Dermis microvascular lymphatic vessel endothelial cell (primary cell): ENCODE measurements around the gene C12orf75. TPM values are rescaled to one million over a fixed set of nuclear protein-coding genes. Genes with fewer than 3 reads are reported as not detected.
"Not testable (repeated sequence)": the region's sequence is repeated elsewhere in the genome, so short reads cannot be mapped to it uniquely, and the experiment has no call there.

ENCODE experiments used
- DNase-seq, 2 donors: peaks; one replicate each; pipeline versions ENCODE4 v3.0.0 to v3.0.0-alpha.2; 2010; ENCODE audit warnings: low read depth in 2 of 2
- total RNA-seq: library from RNA; depleted of rRNA; stranded (reverse); fragments of >200 nt; gene quantifications from 2 replicates; pipeline ENCODE4 v1.2.1, GENCODE V29; 2014

The C12orf75 gene
- total RNA-seq, result 6.3 and 15.4 TPM in 2 replicates

GRCh38 chr12:105330283-105330930, at the start of gene C12orf75:
C12orf75 (plus strand) TSS chr12:105330691; CDS start chr12:105330892, 201 bp downstream.
- DNase-seq, result peak; percentile 32 to 73

DNA sequence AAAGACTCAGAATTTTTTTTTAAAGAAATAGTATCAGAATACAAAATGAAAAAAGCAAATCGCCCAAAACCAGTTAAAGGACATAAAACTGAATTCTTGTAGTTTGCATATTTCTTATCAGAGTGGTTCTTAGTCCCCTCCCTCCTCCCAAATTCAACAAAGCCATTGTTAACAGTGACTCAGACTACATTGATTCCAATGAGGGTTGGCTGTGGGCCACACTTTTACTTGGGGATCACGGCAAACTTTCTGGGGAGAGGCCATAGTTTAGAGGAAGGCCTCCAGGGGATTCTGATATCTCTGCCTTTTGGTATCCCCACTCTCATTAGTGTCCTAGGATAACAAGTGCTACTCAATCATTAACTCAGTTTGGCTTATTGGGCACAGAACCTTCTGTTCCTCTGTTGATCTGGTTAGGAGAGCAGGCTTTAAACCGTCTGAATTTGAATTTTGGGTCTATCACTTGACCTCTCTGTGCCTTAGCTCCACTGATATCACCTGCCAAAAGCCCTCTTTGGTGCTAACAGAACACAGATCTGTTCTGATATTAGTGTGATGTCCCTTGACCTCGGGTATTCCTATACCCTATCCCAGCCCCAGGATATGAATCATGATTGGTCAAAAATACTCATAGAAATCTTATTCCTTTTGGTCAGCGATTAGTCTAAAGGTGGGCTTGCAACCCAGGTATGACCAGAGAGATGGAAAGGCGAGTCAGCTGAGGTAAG, 49.4 kb upstream of the C12orf75 start:
- DNase-seq, result no peak

DNA sequence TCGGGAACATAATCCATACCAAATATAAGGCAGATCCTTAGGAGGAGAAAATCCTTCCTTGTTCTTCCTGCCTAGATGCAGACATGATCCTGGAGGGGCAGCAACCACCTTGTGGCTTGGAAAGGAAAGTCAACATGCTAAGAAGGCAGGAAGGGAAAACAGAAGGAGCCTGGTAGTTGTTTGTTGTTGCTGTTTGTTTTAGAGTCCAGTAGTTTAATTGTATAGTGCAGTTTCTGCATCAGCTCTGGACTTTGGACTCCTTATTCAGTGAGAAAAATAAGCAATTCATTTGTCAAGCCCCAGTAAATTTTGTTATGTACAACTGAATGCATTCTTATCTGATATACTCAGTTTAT, 48.8 kb upstream of the C12orf75 start:
- no peak for DNase-seq

DNA sequence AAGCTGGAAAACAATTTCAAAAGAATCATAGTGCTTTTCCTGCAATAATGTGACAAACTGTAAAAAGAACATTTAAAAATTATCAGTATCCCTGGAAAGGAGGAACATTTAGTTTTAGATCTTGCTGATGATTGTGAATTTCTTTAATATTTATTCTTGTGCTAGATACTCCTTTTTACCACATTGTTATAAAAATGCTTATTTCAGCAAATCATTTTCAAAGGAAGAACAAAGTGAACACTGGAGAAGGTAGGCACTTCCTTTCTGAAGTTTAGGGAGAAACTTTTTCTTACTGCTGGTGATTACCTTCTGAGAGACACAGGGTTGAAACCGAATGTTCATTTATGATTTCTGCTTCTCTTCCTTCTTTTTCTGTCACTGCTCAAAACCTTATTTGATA, 45.1 kb upstream of the C12orf75 start:
- DNase-seq, result no peak

GRCh38 chr12:105287408-105287807, 43.1 kb upstream of the C12orf75 start:
- no peak for DNase-seq

DNA sequence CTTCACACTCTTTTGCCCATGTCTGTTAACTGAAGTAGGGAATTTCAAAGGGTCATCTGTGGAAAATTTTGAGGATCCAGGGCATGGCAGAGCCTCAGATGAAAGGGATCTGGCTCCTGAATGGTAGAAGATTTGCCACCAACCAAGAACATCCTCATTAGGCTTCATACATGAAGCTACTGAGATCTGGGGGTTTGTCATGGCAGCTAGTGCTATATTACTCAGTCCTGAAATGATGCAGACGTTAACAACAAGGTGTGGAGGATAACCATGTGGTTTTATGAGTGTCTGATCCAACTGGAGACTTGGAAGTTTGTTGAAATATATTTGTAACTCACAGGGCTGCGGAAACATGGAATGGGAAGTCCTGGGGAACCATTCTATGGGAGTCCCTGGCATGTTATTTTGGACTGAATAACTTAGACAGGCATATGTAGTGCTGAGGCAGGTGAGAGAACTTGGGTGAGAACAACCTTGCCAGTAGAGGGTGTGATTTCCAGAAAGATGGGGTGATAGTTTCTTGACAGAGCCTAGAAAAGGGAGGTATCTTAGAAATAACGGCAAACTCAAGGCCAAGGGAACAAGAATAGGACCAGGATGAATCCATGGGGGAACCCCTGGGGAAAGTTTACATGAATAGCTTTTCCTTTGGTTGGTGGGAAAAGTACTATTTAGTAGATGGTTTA, 42.0 kb upstream of the C12orf75 start:
- no peak for DNase-seq

DNA sequence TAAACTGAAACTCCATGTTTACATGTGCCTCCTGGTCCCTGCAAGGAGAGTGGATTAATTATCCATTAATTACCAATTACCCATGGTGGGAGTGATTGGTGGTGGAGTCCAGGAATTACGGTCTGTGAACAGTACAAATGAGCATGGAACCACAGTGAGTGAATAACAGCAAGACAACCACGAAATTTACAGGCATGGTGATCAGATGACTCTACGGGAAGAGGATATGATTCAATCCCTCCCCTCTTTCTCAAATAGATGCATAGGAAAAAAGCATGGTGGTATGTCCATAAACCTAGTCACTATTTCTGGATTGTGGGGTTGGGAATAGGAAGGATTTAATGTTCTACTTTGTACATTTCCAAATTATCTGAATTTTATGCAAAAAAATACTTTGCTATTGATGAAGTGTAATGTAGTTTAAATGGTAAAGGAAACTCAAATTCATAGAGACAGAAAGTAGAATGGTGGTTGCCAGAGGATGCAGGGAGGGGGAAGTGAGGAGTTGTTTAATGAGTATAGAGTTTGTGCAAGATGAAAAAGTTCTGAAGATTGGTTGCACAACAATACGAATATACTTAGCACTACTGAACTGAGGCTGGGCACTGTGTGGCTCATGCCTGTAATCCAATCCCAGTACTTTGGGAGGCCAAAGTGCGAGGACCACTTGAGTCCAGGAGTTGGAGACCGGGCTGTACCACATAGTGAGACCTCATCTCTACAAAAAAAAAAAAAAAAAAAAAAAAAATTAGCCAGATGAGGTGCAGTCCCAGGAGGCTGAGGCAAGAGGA, 41.2 kb upstream of the C12orf75 start:
- peak; percentile 16 to 61 for DNase-seq

DNA sequence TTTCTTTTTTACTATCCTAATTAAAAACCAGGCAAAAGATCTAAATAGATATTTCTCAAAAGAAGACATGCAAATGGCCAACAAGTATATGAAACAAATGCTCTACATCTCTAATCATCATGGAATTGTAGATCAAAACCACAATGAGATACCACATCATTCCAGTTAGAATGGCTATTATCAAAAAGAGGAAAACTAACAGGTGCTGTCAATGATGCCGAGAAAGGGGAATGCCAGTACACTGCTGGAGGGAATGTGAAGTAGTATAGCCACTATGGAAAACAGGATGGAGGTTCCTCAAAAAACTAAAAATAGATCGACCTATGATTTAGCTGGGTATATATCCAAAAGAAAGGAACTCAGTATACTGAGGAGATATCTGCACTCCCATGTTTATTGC, 39.0 kb upstream of the C12orf75 start:
- DNase-seq, result no peak

GRCh38 chr12:105292705-105293104, 37.8 kb upstream of the C12orf75 start:
- DNase-seq, result peak; percentile 12 to 68

- DNase-seq, result no peak
These were observed 37.3 kb upstream of the C12orf75 start for GRCh38 chr12:105293187-105293586.

GRCh38 chr12:105294161-105294560, 36.3 kb upstream of the C12orf75 start:
- no peak for DNase-seq

GRCh38 chr12:105294886-105295479, 35.5 kb upstream of the C12orf75 start:
- no peak for DNase-seq

- DNase-seq, result no peak
These were observed 34.1 kb upstream of the C12orf75 start for GRCh38 chr12:105296116-105297089.

GRCh38 chr12:105300883-105301282, 29.6 kb upstream of the C12orf75 start:
- DNase-seq, result no peak

- peak in 1 of 2 donors; percentile 21 for DNase-seq
These were observed 28.8 kb upstream of the C12orf75 start for GRCh38 chr12:105301696-105302095.

- not testable (repeated sequence) for DNase-seq
These were observed 27.5 kb upstream of the C12orf75 start for GRCh38 chr12:105302986-105303385.

DNA sequence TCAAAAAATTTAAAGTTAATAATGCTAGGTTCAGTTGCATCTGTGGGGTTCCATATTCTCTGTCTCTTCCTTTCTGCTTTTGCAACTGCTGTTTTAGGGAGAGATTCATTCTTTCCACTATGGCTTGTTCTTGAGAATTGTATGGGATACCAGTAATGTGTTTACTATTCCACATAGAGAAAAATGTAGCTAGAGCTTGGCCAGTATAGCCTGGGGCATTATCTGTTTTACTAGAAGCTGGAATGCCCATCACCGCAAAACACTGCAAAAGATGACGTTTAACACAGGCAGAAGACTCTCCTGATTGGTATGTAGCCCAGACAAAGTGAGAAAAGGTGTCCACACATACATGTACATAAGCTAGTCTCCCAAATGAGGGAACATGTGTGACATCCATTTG, 25.9 kb upstream of the C12orf75 start:
- not testable (repeated sequence) for DNase-seq

DNA sequence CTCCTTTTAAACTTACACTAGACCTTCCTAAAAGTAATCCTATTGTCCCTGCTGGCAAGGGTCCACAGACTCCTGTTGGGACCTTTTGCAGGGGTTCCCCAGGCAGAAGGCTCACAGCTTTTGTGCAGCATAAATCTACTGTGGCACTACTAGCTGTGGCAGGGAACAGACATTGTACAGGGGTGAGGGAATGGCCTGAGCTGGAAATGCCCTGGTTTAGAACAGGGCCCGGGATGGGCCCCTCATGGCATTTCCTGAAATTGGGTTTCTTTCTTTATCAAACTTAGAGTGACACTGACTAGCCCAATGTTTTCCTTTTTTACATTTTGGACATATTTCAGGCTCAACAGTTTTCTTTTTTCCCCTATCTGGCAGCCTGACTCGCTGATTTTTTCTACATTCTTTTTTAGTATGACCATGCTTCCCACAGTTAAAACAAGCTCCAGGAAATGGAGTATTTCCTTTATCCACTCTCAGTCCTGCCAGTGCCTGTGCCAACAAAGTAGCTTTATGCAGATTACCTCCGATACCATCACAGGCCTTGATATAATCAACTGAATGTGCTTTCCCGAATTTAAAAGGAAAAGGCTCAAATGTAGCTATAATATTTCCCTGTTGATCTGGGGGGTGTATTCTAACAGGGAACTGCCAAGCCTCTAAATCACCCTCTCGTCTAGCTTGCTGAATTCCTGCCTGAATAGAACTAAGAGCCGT, 22.7 kb upstream of the C12orf75 start:
- peak; percentile 48 to 63 for DNase-seq

GRCh38 chr12:105308839-105309238, 21.7 kb upstream of the C12orf75 start:
- not testable (repeated sequence) for DNase-seq
